ENCODE measurements around the gene PHOSPHO1.

Gene PHOSPHO1

DNA sequence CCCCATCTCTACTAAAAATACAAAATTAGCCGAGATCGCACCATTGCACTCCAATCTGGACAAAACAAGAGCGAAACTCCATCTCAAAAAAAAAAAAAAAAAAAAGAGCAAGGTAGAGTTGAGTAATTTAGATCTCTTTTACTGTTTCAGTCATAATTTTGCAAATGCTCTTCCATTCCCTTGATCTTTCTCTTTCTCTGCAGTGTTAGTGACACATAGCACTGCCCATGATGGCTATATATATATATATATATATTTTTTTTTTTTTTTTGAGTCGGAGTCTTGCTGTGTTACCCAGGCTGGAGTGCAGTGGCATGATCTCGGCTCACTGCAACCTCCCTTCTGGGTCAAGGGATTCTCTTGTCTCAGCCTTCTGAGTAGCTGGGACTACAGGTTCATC is 12.2 kb upstream of the PHOSPHO1 start:
- Histone ChIP-seq H3K4me3 (ENCODE audit: low read depth, low read length) (no peak overlapping the region), H3K27me3 (ENCODE audit: control insufficient read depth, insufficient read depth, low read length) (no peaks in the 10 kb centered on the region), H3K9ac (ENCODE audit: low read depth, low read length) (no peak overlapping the region), H3K36me3 (ENCODE audit: control insufficient read depth, insufficient read depth, low read length) (no peaks in the 10 kb centered on the region), H3K27ac (ENCODE audit: low read depth, low read length) (no peak overlapping the region), H3K9me3 (ENCODE audit: control insufficient read depth, insufficient read depth, low read length) (no peaks in the 10 kb centered on the region), H3K4me1 (ENCODE audit: control insufficient read depth, insufficient read depth, low read length) (no peaks in the 10 kb centered on the region)

- H3K9me3 ChIP-seq (ENCODE audit: control insufficient read depth, insufficient read depth, low read length): no peaks in the 10 kb centered on the region
- H3K27me3 ChIP-seq (ENCODE audit: control insufficient read depth, insufficient read depth, low read length): no peaks in the 10 kb centered on the region
Observed at GRCh38 chr17:49241692-49242397, 11.3 kb upstream of the PHOSPHO1 start.

DNA sequence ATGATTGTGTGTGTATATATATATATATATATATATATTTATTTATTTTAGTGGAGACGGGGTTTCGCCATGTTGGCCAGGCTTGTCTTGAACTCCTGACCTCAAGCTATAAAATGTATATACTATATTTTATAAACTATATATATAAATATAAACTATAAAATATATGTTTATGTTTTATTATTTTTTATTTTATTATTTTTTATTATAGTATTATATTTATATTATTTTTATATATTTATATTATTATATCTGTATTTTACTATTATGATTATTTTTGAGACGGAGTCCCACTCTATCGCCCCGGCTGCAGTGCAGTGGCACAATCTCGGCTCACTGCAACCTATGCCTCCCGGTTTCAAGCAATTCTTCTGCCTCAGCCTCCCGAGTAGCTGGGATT is 10.5 kb upstream of the PHOSPHO1 start:
- no peaks in the 10 kb centered on the region for H3K9me3 ChIP-seq (ENCODE audit: control insufficient read depth, insufficient read depth, low read length)
- H3K4me3 ChIP-seq (ENCODE audit: low read depth, low read length): no peak overlapping the region
- no peak overlapping the region for H3K9ac ChIP-seq (ENCODE audit: low read depth, low read length)
- H3K4me1 ChIP-seq (ENCODE audit: control insufficient read depth, insufficient read depth, low read length): 0 out of 2 replicates have a peak, but pooled peaks cover 5% of the 10 kb centered on the region
- no peaks in the 10 kb centered on the region for H3K36me3 ChIP-seq (ENCODE audit: control insufficient read depth, insufficient read depth, low read length)
- no peak overlapping the region for H3K27ac ChIP-seq (ENCODE audit: low read depth, low read length)
- H3K27me3 ChIP-seq (ENCODE audit: control insufficient read depth, insufficient read depth, low read length): no peaks in the 10 kb centered on the region

More at GRCh38 chr17:49241692-49242397, 11.3 kb upstream of the PHOSPHO1 start:
- no peak overlapping the region for H3K27ac ChIP-seq (ENCODE audit: low read depth, low read length)
- H3K4me1 ChIP-seq (ENCODE audit: control insufficient read depth, insufficient read depth, low read length): 0 out of 2 replicates have a peak, but pooled peaks cover 5% of the 10 kb centered on the region
- H3K4me3 ChIP-seq (ENCODE audit: low read depth, low read length): no peak overlapping the region
- H3K9ac ChIP-seq (ENCODE audit: low read depth, low read length): no peak overlapping the region
- H3K36me3 ChIP-seq (ENCODE audit: control insufficient read depth, insufficient read depth, low read length): no peaks in the 10 kb centered on the region

DNA sequence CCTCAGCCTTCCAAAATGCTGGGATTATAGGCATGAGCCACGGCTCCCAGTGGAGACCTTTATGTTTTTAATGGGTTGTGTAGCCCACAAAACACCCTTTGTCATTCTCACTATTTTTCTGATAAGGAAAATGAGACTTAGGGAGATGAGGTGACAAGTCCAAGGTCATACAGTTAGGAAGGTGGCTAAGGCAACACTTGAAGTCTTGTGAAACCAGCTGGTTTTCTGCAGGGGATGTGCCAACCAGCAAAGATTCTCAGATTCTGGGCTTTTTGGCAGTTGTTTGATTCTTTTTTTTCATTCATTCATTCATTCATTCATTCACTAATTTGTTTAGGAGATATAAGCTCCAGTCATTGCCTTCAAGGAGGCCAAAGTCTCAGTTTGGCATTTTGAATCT is 10.0 kb upstream of the PHOSPHO1 start:
- Histone ChIP-seq H3K4me1 (ENCODE audit: control insufficient read depth, insufficient read depth, low read length) (0 out of 2 replicates have a peak, but pooled peaks cover 5% of the 10 kb centered on the region), H3K36me3 (ENCODE audit: control insufficient read depth, insufficient read depth, low read length) (no peaks in the 10 kb centered on the region), H3K9me3 (ENCODE audit: control insufficient read depth, insufficient read depth, low read length) (no peaks in the 10 kb centered on the region), H3K27me3 (ENCODE audit: control insufficient read depth, insufficient read depth, low read length) (no peaks in the 10 kb centered on the region), H3K9ac (ENCODE audit: low read depth, low read length) (no peak overlapping the region), H3K4me3 (ENCODE audit: low read depth, low read length) (no peak overlapping the region), H3K27ac (ENCODE audit: low read depth, low read length) (no peak overlapping the region)

GRCh38 chr17:49239963-49240362 is 9.4 kb upstream of the PHOSPHO1 start:
- Histone ChIP-seq H3K9me3 (ENCODE audit: control insufficient read depth, insufficient read depth, low read length) (no peaks in the 10 kb centered on the region), H3K27ac (ENCODE audit: low read depth, low read length) (no peak overlapping the region), H3K9ac (ENCODE audit: low read depth, low read length) (no peak overlapping the region), H3K27me3 (ENCODE audit: control insufficient read depth, insufficient read depth, low read length) (no peaks in the 10 kb centered on the region), H3K36me3 (ENCODE audit: control insufficient read depth, insufficient read depth, low read length) (no peaks in the 10 kb centered on the region), H3K4me3 (ENCODE audit: low read depth, low read length) (no peak overlapping the region), H3K4me1 (ENCODE audit: control insufficient read depth, insufficient read depth, low read length) (0 out of 2 replicates have a peak, but pooled peaks cover 5% of the 10 kb centered on the region)

DNA sequence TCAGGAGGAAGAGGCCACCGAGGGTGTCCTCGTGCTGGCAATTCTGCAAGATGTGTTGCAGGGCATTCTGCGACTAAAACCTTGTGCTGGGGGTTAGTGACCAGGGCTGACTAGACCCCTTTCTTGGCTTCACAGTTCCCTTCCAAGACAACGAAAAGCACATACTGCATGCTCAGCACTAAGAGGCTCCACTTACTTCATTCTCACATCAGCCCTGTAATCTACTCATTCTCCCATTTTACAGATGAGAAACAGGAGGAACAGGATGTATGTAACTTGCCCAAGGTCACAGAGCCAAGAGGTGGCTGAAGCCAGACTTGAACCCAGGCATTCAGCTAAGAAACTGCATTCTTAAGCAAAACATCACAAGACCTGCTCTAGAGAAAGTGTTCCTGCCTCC is 5.3 kb upstream of the PHOSPHO1 start:
- Histone ChIP-seq H3K4me1 (ENCODE audit: control insufficient read depth, insufficient read depth, low read length) (0 out of 2 replicates have a peak, but pooled peaks cover 12% of the 10 kb centered on the region), H3K4me3 (ENCODE audit: low read depth, low read length) (no peak overlapping the region), H3K9me3 (ENCODE audit: control insufficient read depth, insufficient read depth, low read length) (no peaks in the 10 kb centered on the region), H3K27ac (ENCODE audit: low read depth, low read length) (no peak overlapping the region), H3K36me3 (ENCODE audit: control insufficient read depth, insufficient read depth, low read length) (no peaks in the 10 kb centered on the region), H3K9ac (ENCODE audit: low read depth, low read length) (no peak overlapping the region), H3K27me3 (ENCODE audit: control insufficient read depth, insufficient read depth, low read length) (peaks cover 11% of the 10 kb centered on the region)

- H3K27me3 ChIP-seq (ENCODE audit: control insufficient read depth, insufficient read depth, low read length): peaks cover 22% of the 10 kb centered on the region
- no peak overlapping the region for H3K4me3 ChIP-seq (ENCODE audit: low read depth, low read length)
- H3K36me3 ChIP-seq (ENCODE audit: control insufficient read depth, insufficient read depth, low read length): no peaks in the 10 kb centered on the region
- H3K9ac ChIP-seq (ENCODE audit: low read depth, low read length): no peak overlapping the region
- no peak overlapping the region for H3K27ac ChIP-seq (ENCODE audit: low read depth, low read length)
- no peaks in the 10 kb centered on the region for H3K9me3 ChIP-seq (ENCODE audit: control insufficient read depth, insufficient read depth, low read length)
- H3K4me1 ChIP-seq (ENCODE audit: control insufficient read depth, insufficient read depth, low read length): 0 out of 2 replicates have a peak, but pooled peaks cover 12% of the 10 kb centered on the region
Observed at GRCh38 chr17:49234509-49235080, 4.0 kb upstream of the PHOSPHO1 start.

- Histone ChIP-seq H3K27me3 (ENCODE audit: control insufficient read depth, insufficient read depth, low read length) (peaks cover 44% of the 10 kb centered on the region), H3K4me1 (ENCODE audit: control insufficient read depth, insufficient read depth, low read length) (0 out of 2 replicates have a peak, but pooled peaks cover 7% of the 10 kb centered on the region), H3K36me3 (ENCODE audit: control insufficient read depth, insufficient read depth, low read length) (no peaks in the 10 kb centered on the region), H3K4me3 (ENCODE audit: low read depth, low read length) (peak overlapping the region; percentile 96; the same call in 1 of the 2 replicates), H3K27ac (ENCODE audit: low read depth, low read length) (no peak overlapping the region), H3K9me3 (ENCODE audit: control insufficient read depth, insufficient read depth, low read length) (no peaks in the 10 kb centered on the region), H3K9ac (ENCODE audit: low read depth, low read length) (no peak overlapping the region)
Observed at GRCh38 chr17:49231563-49231894, 942 bp upstream of the PHOSPHO1 start.

DNA sequence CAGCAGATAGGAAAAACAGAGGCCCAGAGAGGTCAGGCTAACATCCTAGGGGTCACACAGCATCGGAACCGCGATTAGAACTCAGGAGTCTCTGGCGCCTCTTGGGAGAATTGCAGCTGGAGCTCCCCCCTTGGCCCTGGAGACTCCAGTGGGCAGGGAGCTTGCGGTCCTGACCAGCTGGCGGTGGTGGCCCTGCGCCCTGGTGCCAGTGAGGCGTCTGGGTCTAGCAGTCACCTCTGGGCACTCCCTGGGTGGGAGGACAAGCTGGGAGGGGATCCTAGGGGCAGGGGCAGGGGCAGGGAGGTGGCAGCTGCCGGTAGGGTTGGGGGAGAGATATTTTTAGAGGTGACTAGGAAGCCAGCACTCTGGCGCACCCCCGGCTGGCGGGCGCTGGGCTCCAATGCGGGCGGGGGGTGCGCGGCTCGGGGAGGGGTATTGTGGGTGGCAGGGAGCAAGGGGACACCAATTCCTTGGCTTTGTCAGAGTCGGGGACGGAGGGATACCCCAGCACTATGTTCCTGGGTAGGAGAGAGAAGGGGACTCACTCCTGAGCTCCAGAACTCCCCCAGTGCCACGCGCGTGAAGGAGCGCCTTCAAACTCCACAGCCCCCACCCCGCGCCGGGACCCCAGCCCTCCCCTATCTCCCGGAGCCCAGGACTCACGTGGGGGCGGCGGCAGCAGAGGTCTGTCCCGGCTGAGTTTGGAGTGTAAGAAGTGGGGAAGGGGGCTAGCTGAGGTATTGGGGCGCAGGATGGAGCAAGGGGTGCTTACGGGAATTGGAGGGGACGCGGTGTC is 584 bp downstream of the PHOSPHO1 start:
- H3K9ac ChIP-seq (ENCODE audit: low read depth, low read length): no peak overlapping the region
- 0 out of 2 replicates have a peak, but pooled peaks cover 7% of the 10 kb centered on the region for H3K4me1 ChIP-seq (ENCODE audit: control insufficient read depth, insufficient read depth, low read length)
- no peaks in the 10 kb centered on the region for H3K36me3 ChIP-seq (ENCODE audit: control insufficient read depth, insufficient read depth, low read length)
- H3K4me3 ChIP-seq (ENCODE audit: low read depth, low read length): peak overlapping the region; percentile 96
- no peak overlapping the region for H3K27ac ChIP-seq (ENCODE audit: low read depth, low read length)
- peaks cover 59% of the 10 kb centered on the region for H3K27me3 ChIP-seq (ENCODE audit: control insufficient read depth, insufficient read depth, low read length)
- no peaks in the 10 kb centered on the region for H3K9me3 ChIP-seq (ENCODE audit: control insufficient read depth, insufficient read depth, low read length)

- Histone ChIP-seq H3K9me3 (ENCODE audit: control insufficient read depth, insufficient read depth, low read length) (no peaks in the 10 kb centered on the region), H3K4me3 (ENCODE audit: low read depth, low read length) (peak overlapping the region; percentile 96; the same call in 1 of the 2 replicates), H3K9ac (ENCODE audit: low read depth, low read length) (no peak overlapping the region), H3K27ac (ENCODE audit: low read depth, low read length) (no peak overlapping the region), H3K4me1 (ENCODE audit: control insufficient read depth, insufficient read depth, low read length) (0 out of 2 replicates have a peak, but pooled peaks cover 6% of the 10 kb centered on the region), H3K27me3 (ENCODE audit: control insufficient read depth, insufficient read depth, low read length) (peaks cover 66% of the 10 kb centered on the region), H3K36me3 (ENCODE audit: control insufficient read depth, insufficient read depth, low read length) (no peaks in the 10 kb centered on the region)
Observed at GRCh38 chr17:49229076-49229804, 1.3 kb downstream of the PHOSPHO1 start.

Measured in HUES48 (cell line).